Measurements from ENCODE around the gene MAB21L3. TPM values are rescaled to one million over a fixed set of nuclear protein-coding genes. Genes with fewer than 3 reads are reported as not detected.
A peak's percentile ranks its signal among the peaks of the same experiment; 100 is the strongest.

MAB21L3 gene
- total RNA-seq, 1 donor from 2014 or later = 0.21 TPM

GRCh38 chr1:116150368-116150767 lies 39.2 kb downstream of the MAB21L3 start:
- no peak overlapping the region for H3K4me3 ChIP-seq (ENCODE audit: low read depth, low read length)
- no peaks in the 10 kb centered on the region for H3K36me3 ChIP-seq (ENCODE audit: control insufficient read depth, insufficient read depth, low read length)
- DNase-seq (ENCODE audit: low read depth) = no peak
- no peak for TF ChIP-seq CTCF (IDR thresholded peaks at IDR 0.05; ENCODE audit: insufficient read depth, low read length, poor library complexity, severe bottlenecking)
- H3K27me3 ChIP-seq (ENCODE audit: control insufficient read depth, insufficient read depth, low read length) = no peaks in the 10 kb centered on the region

- peak overlapping the region; percentile 30 for H3K4me3 ChIP-seq (ENCODE audit: low read depth, low read length)
- H3K27me3 ChIP-seq (ENCODE audit: control insufficient read depth, insufficient read depth, low read length) = no peaks in the 10 kb centered on the region
- peak; percentile 14 for DNase-seq (ENCODE audit: low read depth)
- peak; percentile 51 for TF ChIP-seq CTCF (IDR thresholded peaks at IDR 0.05; ENCODE audit: insufficient read depth, low read length, poor library complexity, severe bottlenecking)
- no peaks in the 10 kb centered on the region for H3K36me3 ChIP-seq (ENCODE audit: control insufficient read depth, insufficient read depth, low read length)
Observed at GRCh38 chr1:116151739-116152576, 40.8 kb downstream of the MAB21L3 start.

GRCh38 chr1:116152577-116152943 lies 41.4 kb downstream of the MAB21L3 start:
- Histone ChIP-seq H3K4me3 (ENCODE audit: low read depth, low read length) (peak overlapping the region; percentile 30), H3K27me3 (ENCODE audit: control insufficient read depth, insufficient read depth, low read length) (no peaks in the 10 kb centered on the region), H3K36me3 (ENCODE audit: control insufficient read depth, insufficient read depth, low read length) (no peaks in the 10 kb centered on the region)
- no peak for TF ChIP-seq CTCF (IDR thresholded peaks at IDR 0.05; ENCODE audit: insufficient read depth, low read length, poor library complexity, severe bottlenecking)
- DNase-seq (ENCODE audit: low read depth) = no peak

- TF ChIP-seq CTCF (IDR thresholded peaks at IDR 0.05; ENCODE audit: insufficient read depth, low read length, poor library complexity, severe bottlenecking) = no peak
- Histone ChIP-seq H3K4me3 (ENCODE audit: low read depth, low read length) (no peak overlapping the region), H3K27me3 (ENCODE audit: control insufficient read depth, insufficient read depth, low read length) (no peaks in the 10 kb centered on the region), H3K36me3 (ENCODE audit: control insufficient read depth, insufficient read depth, low read length) (no peaks in the 10 kb centered on the region)
- no peak for DNase-seq (ENCODE audit: low read depth)
Observed at GRCh38 chr1:116152950-116153691, 41.9 kb downstream of the MAB21L3 start.

- TF ChIP-seq CTCF (IDR thresholded peaks at IDR 0.05; ENCODE audit: insufficient read depth, low read length, poor library complexity, severe bottlenecking) = no peak
- Histone ChIP-seq H3K36me3 (ENCODE audit: control insufficient read depth, insufficient read depth, low read length) (no peaks in the 10 kb centered on the region), H3K27me3 (ENCODE audit: control insufficient read depth, insufficient read depth, low read length) (no peaks in the 10 kb centered on the region), H3K4me3 (ENCODE audit: low read depth, low read length) (no peak overlapping the region)
- no peak for DNase-seq (ENCODE audit: low read depth)
Observed at GRCh38 chr1:116153692-116154031, 42.5 kb downstream of the MAB21L3 start.
